D341Med (cell line): Measurements from ENCODE around the gene TXNIP.

Source experiments
- DNase-seq: peaks from one replicate; pipeline ENCODE4 v3.0.0; 2012; ENCODE audit warnings: low spot score

Gene TXNIP

DNA sequence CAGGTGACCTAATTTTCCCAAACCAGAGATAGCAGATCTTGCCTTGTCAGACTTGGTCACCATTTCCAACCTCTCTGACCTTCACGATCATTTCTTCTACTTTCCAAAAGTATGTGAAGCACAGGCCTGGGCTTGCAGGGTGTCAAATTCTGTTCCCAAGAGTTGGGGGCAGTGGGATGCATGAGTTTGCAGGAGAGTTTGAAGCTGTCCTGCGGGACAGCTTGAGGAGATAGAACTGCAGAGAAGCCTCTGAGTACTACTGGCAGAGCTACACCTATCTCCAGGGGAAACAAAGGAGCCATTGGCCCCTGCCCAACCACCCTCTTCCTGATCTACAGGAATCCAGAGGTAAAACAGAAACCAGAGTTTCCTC is 11.3 kb downstream of the TXNIP start:
- DNase-seq = no peak

- no peak for DNase-seq
Observed at GRCh38 chr1:145983960-145984830, 12.2 kb downstream of the TXNIP start.

DNA sequence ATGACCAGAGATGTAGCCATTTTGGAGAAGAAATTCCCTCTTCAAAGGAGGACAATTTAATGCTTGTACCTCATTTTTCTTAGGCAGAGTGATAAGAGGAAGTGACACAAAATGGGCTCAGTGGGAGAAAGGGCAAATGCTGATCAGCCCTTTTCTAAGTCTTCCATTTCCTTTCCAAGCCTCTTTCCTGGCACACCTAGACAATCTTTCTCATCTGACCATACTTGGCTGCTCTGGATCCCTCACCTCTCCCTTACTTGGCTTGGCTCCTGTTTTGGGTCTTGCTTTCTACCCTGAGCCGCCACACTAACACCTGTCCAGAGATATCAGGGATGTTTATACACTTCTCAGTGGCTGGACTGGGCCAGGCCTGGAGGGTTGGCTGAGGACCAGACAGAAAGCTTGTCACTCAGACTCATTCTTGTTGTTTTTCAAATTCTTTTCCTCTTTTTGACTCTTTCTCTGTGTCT is 13.1 kb downstream of the TXNIP start:
- no peak for DNase-seq

- DNase-seq = no peak
Observed at GRCh38 chr1:145982010-145982723, 14.2 kb downstream of the TXNIP start.

DNA sequence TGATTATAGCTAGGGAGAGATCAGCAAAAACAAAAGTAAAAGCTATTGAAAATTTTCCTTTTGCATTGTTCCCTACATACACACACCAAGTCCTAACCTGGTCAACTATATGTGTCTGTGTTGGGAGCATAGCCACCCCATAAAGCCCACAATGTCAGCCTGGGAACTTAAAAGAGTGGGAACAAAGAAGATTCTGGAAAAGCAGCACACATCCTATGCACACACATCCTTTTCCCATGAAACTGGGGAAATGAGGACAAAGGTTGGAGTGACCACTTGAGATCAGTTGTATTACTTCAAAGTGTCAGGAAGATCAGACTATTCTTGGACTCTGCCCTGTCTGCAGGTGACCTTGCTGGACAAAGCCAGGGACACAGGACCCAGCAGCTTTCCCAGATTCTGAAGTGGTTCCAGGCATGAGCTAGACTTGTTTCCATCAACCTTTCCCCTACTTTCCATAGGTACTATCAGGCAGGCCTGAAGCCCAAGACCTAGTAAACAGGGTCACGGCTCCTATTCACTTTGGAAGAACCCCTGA is 15.9 kb downstream of the TXNIP start:
- DNase-seq = no peak

DNA sequence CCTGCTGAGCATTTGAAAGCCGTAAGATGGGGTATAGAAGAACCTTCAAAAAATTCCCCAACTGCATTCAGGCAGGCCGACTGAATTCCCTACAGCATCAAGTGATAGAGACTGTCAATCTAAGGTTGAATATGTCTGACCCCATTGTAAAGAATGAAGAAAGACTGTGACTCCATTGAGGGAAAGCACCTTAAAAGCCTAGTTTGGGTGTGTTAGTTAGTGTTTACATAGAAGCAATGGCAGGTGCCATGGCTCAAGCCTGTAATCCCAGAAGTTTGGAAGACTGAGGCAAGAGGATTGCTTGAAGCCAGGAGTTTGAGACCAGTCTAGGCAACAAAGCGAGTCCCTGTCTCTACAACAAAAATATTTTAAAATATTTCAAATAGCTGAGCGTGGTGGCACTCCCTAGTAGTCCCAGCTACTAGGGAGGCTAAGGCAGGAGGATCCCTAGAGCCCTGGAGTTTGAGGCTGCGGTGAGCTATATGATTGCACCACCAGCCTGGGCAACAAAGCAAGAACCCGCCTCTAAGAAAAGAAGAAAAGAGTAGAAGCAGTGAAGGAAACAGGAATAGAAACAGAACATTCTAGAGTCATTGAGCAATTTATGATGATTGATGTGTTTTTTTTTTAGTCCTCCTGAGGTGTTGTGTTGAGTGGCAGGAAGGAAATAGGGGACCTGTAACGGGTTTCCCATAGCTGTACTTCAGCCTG is 16.5 kb downstream of the TXNIP start:
- no peak for DNase-seq

GRCh38 chr1:145978854-145979745 is 17.3 kb downstream of the TXNIP start:
- DNase-seq = no peak

GRCh38 chr1:145978471-145978853 is 17.9 kb downstream of the TXNIP start:
- no peak for DNase-seq

DNA sequence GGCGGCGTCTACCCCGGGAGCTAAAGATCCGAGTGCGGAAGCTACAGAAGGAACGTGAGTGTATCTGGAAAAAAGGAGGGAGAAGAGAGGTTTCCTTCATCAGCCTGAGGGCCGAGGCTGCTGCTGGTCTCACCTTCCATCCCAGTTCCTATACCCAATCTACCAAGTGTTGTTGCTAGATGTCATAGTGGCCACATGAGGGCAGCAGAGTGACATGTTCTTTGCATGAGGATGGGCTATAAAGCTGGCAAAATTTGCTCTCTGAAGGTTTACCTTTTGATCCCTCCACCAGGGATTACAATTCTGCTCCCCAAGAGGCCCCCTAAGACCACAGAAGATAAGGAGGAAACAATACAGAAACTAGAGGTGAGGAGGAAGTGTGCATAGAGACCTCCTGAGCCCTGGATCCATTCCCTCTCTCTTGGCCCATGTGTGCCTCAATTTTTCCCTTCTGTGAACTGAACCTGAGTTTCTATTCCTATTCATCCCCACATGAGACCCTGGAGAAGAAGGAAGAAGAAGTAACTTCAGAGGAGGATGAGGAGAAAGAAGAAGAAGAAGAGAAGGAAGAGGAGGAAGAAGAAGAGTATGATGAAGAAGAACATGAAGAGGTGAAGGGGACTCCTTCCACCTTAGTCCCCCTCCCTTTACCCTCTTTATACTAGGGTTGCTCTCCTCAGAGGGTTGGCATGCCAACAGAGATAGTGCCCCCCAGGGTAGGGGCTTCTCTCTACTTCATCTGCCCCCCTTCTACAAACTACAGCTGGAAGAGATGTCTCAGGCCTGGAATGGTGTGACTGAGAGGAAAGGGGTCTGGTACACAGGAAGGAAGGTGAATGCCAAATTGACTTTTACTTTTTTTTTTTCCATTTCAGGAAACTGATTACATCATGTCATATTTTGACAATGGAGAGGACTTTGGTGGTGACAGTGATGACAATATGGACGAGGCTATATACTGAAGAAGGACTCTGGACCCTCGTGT is 18.6 kb downstream of the TXNIP start:
- peak; percentile 82 for DNase-seq

- no peak for DNase-seq
Observed at GRCh38 chr1:145977016-145977415, 19.4 kb downstream of the TXNIP start.

GRCh38 chr1:145975216-145975615 is 21.2 kb downstream of the TXNIP start:
- DNase-seq = no peak

DNA sequence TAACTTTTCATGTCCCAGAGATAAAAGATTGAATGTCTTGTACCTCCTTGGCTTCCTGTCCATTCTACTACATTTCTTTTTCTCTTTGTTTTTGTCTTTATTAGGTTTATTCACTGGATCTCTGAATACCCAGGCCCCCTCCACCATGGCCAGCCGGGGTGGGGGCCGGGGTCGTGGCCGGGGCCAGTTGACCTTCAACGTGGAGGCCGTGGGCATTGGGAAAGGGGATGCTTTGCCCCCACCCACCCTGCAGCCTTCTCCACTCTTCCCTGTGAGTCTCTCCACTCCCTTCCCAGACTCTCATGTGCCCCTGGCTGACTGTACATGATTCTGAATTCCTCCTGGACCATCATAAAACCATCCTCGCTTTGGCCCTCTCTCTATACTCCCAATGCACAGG is 21.7 kb downstream of the TXNIP start:
- DNase-seq = no peak

GRCh38 chr1:145972580-145972979 is 23.8 kb downstream of the TXNIP start:
- no peak for DNase-seq

GRCh38 chr1:145967288-145967687 is 29.1 kb downstream of the TXNIP start:
- DNase-seq = no peak

GRCh38 chr1:145965119-145965744 is 31.1 kb downstream of the TXNIP start:
- no peak for DNase-seq

DNA sequence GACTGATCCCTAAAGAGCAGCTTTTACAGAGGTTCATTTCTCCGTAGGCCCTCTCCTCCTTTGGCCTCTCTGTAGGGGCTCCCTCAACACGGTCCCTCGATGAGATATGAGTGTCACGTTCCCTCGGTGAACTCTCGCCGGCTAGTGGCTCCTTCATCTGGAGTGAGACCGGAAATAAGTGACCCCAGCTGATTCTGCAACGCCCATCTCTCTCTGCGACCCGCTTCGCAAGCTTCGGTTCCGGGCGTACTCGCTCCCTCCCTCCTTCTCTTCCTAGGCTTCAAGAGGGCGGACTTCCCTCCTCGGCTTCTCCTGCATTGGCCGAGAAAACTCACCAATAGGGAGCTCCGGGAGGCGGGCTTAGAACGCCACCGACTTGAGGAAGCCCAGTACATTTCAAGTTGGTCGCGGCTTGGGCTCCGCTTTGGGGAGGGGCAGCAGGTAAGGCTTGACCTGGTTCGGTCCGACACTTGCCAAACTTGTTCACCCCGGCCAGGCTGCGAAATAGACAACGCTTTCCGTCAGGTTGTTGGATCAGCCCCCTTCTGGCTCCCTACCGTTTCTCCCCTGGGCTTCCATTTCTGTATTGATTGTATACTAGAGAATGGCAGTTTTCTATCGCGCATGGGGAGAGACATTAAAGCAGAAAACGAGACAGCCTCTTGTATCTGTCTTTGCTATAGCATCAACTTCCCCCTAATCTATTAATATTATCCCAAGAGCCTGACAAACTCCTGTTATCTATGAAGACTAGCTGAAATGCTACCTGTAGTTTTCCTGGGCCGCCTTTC is 31.9 kb downstream of the TXNIP start, which contains the start of the genes ANKRD34A and POLR3GL:
ANKRD34A (minus strand) TSS at position 248 of the 791 bp plus-strand sequence. CDS start 2,816 bp downstream, outside the sequence.
POLR3GL (plus strand) TSS at position 363 of the 791 bp plus-strand sequence. CDS start 10,176 bp downstream, outside the sequence.
- DNase-seq = peak; percentile 90

GRCh38 chr1:145963265-145964019 is 32.9 kb downstream of the TXNIP start:
- no peak for DNase-seq
